GM10847 (cell line): ENCODE data around the gene BRMS1L.

Experiments
- POLR2A ChIP-seq: IDR thresholded peaks from 2 replicates; pipeline ENCODE4 v1.6.1; 2011; ENCODE audit not compliant: insufficient read length; ENCODE audit errors: extremely low read depth

Gene BRMS1L, protein sequence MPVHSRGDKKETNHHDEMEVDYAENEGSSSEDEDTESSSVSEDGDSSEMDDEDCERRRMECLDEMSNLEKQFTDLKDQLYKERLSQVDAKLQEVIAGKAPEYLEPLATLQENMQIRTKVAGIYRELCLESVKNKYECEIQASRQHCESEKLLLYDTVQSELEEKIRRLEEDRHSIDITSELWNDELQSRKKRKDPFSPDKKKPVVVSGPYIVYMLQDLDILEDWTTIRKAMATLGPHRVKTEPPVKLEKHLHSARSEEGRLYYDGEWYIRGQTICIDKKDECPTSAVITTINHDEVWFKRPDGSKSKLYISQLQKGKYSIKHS

DNA sequence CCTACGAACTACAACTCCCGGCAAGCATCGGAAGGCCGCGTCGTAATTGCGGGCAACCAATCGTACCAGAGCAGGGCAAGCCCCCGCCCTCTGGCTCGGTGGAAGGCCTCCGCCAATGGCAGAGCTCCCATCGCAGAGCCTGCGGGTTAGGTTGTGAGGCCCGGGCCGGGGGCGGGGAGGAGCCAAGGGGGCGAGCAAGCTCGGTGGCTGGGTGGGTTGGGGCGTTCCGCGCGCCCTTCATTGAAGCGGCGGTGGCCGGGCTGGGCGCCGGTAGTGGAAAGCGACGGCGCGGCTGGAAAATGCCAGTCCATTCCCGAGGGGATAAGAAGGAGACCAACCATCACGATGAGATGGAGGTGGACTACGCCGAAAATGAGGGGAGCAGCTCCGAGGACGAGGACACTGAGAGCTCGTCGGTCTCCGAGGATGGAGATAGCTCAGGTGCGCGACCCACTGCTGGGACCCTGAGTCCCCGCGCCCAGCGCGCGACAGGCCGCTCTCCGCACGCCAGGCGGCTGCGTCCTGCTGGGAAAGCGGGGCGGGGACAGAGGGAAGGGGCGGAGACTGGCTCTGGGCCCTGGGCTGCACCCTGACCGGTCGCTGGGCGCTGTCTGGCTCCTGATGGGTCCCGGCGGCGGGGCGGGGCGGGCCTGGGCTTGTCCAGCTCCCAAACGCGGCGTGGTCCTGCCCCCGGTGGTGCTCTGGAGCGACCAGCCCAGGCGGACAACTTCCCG, at the start of gene BRMS1L:
TSS of gene BRMS1L (plus strand) at position 121 of the 734 bp plus-strand sequence. CDS start at position 300, 179 bp downstream.
- peak; percentile 80 for TF ChIP-seq POLR2A

DNA sequence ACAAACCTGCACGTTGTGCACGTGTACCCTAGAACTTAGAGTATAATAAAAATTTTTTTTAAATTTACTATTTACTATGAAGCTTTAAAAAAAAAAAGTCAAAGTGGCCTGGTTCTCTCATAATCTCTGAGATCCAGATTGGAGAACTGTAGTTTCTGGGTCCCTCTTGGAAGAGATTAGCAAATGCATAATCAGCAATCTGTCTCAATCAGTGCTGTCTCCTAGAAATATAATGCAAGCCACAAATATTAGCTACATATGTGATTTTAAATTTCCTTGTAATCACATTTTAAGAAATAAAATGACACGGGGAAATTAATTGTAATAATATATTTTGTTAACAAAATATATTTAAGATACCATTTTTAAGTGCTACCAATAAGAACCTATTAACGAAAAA, 49.3 kb upstream of the BRMS1L start:
- TF ChIP-seq POLR2A, result no peak

DNA sequence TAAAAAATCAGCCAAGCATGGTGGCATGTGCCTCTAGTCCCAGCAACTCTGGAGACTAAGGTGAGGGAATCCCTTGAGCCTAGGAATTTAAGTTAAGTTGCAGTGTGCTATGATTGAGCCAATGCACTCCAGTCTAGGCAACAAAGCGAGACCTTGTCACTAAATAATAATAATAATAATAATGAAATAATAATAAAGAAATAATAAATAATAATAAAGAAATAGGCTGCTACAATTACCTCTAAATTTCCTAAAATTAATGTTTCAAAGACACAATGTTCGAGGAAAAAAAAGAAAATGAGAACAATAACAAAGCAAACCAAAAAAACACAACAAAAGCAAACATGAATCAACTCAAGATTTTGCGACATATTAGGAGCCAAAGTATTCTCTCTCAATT, 46.8 kb upstream of the BRMS1L start:
- no peak for TF ChIP-seq POLR2A

DNA sequence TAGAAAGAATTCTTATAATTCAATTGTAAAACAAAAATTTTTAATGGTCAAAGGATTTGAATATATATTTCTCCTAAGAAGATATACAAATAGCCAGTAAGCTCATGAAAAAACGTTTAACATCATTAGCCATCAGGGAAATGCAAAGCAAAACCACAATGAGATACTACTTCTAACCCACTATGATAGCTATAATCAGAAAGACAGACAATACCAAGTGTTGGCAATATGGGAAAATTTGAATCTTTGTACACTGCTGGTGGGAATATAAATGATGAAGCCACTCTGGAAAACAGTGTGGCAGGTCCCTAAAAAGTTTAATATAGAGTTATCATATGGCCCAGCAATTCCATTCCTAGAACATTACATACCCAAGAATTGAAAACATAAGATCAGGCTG, 42.4 kb upstream of the BRMS1L start:
- no peak for TF ChIP-seq POLR2A

DNA sequence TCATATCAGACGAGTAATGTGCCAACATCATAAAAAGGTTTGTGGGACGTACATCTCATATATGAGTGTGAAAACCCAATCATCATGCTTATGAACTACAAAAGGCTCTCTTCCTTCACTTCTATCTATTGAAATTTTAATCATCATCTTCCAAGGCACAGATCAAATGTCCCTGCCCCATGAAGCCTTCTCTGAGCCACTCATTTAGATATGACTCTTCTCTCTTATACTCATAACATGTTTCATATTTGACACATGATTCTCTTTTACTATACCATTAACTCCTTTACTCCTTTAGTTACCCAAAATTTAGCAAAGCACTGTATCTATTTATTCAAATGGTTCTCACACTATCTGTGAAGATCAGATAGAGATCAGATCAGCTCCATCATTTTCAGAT, 39.3 kb upstream of the BRMS1L start:
- TF ChIP-seq POLR2A, result no peak

DNA sequence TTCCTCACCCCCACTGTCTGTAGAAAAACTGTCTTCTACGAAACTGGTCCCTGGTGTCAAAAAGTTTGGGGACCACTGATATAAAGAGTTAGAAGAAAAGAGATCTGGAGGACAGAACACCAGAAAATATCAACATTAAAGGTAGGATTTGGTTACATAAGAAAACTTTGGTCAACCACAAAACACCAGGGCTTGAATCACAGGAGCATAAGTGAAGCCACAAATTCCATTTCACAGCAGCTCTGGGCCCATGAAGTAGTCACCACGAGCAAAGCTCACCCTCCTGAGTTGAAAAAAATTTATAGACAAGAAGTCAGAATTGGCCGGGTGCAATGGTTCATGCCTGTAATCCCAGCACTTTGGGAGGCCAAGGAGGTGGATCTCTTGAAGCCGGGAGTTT, 36.5 kb upstream of the BRMS1L start:
- TF ChIP-seq POLR2A, result no peak

DNA sequence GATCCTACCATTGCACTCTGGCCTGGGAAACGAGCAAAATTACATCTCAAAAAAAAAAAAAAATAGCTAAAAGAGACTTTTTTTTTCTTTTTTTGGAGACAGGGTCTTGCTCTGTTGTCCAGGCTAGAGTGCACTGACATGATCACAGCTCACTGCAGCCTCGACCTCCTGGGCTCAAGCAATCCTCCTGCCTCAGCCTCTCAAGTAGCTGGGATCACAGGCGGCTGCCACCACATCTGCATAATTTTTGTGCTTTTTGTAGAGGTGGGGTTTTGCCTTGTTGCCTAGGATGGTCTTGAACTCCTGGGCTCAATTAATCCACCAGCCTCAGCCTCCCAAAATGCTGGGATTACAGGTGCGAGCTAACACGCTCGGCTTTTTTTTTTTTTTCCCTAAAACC, 28.3 kb upstream of the BRMS1L start:
- no peak for TF ChIP-seq POLR2A

DNA sequence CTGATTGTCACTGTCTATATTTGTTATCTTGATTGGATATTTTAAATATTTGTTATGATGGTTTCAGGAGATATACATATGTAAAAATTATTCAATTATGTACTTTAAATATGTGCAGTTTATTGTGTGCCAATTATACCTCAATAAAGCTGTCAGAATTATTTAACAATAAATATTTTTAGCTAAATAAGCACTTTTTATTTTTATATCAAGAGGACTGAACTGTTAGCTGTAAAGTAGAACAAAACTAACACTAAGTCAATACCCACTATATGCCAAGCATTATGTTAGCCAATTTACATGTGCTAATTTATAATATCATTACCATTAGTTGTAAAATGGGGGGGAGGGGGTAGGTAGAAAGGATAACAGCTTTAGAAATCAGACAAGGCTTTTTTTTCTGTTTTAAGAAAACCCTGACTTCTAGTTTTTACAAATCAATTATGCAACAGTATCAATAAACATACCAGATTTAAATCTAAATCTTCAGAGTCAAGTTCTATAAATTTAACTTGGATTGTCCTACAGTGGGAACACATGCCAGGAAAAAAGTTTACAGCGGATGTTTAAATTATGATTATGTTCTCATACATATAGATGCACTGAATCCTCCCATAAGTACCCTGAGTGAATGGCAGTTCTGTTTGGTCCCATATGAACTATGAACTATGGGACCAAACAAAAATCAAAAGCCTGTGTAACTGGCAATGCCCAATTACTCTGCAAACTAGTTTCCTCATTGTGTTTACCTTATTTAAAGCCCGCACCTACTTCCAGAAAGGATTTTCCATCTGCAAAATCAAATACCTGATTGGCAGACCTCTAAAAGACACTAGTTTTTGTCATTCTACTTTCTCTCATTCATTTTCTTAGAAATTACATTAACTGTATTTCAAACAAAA, 19.9 kb upstream of the BRMS1L start:
- no peak for TF ChIP-seq POLR2A

DNA sequence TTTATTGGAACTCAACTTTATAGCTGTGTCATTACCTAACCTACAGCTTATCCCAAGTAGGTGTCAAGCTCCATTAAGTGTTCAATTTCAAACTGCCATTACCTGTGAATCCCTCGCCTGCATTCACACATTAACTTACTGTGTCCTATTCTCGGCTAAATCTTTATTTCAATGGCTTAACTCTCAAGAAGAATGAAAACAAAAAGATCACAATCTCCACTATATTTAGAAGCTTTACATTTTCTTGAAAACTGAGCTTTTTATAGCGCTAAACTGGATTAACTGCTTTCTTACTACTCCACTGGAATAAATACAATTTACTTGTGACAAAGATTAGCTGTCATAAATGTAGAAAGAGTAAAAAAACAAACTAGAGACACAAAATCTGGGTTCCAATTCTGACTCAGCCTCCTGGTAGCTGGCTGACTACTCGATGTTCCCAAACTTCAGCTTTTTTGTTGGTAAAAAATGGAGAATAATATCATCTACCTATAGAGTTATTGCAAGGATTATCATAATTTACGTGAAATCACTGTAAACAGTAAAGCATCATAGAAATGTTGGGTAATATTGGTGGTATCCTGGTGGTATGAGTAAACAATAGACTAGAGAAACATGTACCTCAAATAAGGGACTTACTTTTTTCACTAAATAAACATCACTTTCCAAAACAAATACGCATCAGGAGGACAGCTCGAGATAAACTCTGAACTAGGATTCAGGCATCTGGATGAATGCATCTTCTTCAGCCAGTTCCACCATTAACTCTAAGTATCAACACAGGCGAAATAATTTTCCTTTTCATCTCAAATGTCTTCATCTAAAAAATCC, 18.8 kb upstream of the BRMS1L start:
- no peak for TF ChIP-seq POLR2A

DNA sequence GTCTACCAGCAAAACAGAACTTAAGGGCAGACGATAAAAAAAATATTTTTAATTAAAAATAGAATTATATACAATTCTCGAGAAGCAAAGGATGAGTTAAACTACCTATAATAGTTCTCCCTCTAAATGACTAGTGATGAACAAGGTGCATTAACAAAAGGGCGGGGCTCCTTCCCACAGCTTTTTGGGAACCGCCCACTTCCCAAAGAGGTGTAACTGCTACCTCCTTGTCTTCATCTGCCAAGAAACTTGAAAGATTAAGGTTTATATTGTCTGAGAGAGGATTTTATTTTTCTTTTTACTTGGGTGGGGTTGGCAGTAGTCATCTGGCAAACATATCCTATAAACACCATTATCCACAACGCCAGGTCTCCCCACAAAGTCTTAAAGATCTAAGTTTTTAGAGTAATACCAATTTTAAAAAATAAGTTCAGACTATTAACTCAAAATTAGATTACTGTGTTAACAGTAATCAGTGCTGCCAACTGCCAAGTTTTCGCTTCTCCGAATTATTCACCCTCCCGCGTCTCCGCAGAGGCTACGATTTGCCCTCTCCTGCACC, 18.0 kb upstream of the BRMS1L start:
- TF ChIP-seq POLR2A, result no peak

DNA sequence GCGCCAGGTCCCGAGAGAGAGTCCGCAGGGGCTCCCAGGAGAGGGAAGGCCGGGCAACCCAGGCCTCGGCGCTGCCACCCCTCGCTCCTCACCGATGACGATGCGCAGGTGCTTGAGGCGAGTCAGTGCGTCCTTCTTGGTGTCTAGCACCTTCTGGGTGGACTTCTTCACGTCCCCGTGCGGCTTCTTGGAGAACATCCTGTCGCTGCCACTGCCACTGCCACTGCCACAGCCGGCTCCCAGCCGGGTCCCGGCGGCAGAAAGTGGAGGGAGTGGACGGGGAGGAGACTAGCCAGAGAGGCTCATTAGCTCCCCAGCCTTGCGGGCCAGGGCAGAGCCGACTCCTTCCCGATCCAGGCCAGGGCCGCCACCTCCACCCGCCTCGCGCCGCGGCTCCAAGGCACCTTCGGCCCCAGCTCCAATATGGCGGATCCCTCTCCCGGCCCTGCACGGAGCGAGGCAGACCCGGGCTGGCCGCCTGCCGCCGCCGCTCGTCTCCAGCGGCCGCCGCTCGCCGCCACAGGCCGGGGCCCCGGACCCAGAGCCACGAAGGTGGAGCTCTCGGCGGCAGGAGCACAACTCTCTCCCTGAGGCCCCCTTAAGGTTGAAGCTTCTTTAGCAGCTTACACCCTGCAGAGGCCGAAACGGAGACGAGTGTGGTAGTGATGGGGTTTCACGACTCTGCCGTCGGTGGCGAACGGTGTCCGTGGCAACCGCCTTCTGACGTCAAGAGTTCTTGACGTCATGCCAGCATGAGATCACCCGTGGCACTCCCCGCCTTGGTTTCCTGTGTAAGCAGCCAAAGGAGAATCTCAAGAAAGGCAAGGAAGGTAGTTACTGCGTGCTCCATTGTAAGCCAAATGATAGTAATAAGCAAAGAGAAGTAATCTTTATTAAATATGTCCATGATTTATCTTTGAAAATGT, 17.2 kb upstream of the BRMS1L start, which contains the start of gene RALGAPA1:
TSS of gene RALGAPA1 (minus strand) at position 658 of the 926 bp plus-strand sequence. CDS start at position 198, 460 bp downstream.
- peak; percentile 66 for TF ChIP-seq POLR2A

DNA sequence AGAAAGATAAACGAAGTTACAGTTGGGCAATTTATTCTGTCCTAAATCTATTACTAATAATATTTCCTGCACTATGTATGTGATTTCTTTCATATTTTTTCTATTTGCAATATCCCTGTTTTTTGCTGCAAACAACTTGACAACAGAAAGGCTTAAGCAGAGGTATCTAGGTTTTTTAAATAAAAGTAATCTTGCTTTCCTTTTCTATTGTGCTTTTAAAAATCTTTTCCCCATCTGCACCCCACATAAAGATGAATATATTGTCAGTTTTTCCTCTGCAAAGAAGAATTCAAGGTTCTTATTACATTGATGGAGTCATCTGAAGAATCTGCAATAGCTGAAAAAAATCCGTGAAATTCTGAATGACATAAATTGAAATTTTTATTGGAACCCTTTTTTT, 16.5 kb upstream of the BRMS1L start:
- no peak for TF ChIP-seq POLR2A

DNA sequence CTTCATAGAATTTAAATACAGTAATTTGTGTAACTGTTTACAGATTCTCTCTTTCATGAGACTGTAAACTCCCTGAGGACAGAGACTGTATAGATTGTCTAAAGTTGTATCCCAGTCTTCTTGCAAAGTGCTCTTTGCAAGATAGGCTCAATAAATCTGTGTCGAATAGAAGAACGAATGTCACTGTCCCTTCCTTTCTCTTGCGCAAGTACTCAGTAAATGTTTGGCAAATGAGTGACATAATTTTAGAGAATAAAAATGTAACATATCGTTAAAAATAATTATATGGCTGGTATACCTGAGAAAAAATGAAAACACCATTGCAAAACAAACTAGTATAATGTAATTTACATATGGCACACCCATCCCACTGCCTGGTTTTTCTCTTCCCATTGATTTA, 15.2 kb upstream of the BRMS1L start:
- no peak for TF ChIP-seq POLR2A

DNA sequence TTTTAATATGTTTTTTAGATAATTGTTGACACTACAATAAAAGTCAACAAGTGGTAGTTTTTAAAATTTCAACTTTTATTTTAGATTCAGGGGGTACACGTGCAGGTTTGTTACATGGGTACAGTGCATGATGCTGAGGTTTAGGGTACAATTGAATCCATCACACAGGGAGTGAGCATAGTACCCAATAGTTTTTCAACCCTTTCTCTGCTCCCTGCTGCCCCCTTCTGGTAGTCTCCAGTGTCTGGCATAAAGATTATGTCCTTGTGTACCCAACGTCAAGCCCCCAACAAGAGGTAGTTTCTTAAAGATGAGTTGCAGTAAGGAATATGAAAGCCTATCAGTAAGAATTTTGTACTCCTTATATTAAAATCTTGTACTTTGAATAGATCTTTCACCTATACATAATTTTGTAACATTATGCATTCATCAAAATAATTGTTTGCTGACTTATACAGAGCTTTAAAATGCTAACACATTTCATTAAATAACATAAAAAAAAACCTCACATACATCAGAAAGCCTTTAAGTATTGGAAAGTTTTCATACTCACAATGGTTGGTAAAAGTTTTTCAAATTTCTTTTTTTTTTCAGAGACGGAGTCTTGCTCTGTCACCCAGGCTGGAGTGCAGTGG, 11.7 kb upstream of the BRMS1L start:
- no peak for TF ChIP-seq POLR2A
